IMR-90 (cell line): ENCODE data around the gene MAPK1. TPM values are rescaled to one million over a fixed set of nuclear protein-coding genes. Genes with fewer than 3 reads are reported as not detected.
"Not testable (repeated sequence)": the region's sequence is repeated elsewhere in the genome, so short reads cannot be mapped to it uniquely, and the experiment has no call there.

ENCODE experiments used
- ATAC-seq: fragments of 200-7000 bp; cut with Tn5 transposase; 2 replicates; pipeline ENCODE4 v1.9.1; 2020; ENCODE audit warnings: low read depth, mild to moderate bottlenecking, moderate library complexity
- BruUV-seq: library from RNA; stranded (reverse); fragments of 400-500 nt; replicated peaks from 2 replicates; lab custom pipeline; 2021; lab: Mats Ljungman, UMichigan
- CTCF ChIA-PET: fragments of 300-600 bp; formaldehyde crosslinking; extraction: SDS; loops from one replicate; lab custom pipeline; 2021; ENCODE audit warnings: antibody characterized with exemption; lab: Yijun Ruan, JAX
- POLR2A ChIA-PET: fragments of 300-600 bp; sonication (Branson Sonifier 250); formaldehyde crosslinking; loops from one replicate; lab custom pipeline; 2022; ENCODE audit warnings: antibody characterized with exemption; ENCODE audit not compliant: unreplicated experiment; lab: Charles Lee
- DNase-seq: peaks from one replicate; pipeline ENCODE4 v3.0.0; 2013
- H2AFZ ChIP-seq: replicated peaks from 2 replicates; pipeline ENCODE3; 2013; ENCODE audit warnings: low read length, mild to moderate bottlenecking; ENCODE audit not compliant: poor library complexity
- H2AK5ac ChIP-seq: 2 replicates; pipeline ENCODE4 v1.6.1; 2013; ENCODE audit warnings: low read depth, low read length, inconsistent platforms
- H2AK9ac ChIP-seq: replicated peaks from 2 replicates; pipeline ENCODE3; 2013; ENCODE audit warnings: mild to moderate bottlenecking, low read depth, low read length, moderate library complexity; ENCODE audit not compliant: poor library complexity
- H2BK120ac ChIP-seq: 2 replicates; pipeline ENCODE4 v1.6.1; 2013; ENCODE audit warnings: low read depth, low read length, inconsistent platforms
- H2BK15ac ChIP-seq: 3 replicates; pipeline ENCODE4 v1.6.1; 2013; ENCODE audit warnings: low read depth, low read length, inconsistent platforms
- H2BK20ac ChIP-seq: 2 replicates; pipeline ENCODE4 v1.6.1; 2013; ENCODE audit warnings: low read depth, mild to moderate bottlenecking, inconsistent platforms, low read length, moderate library complexity
- H2BK5ac ChIP-seq: 2 replicates; pipeline ENCODE4 v1.6.1; 2013; ENCODE audit warnings: mild to moderate bottlenecking, low read depth, low read length, inconsistent platforms; ENCODE audit not compliant: poor library complexity, severe bottlenecking
- H3K14ac ChIP-seq: replicated peaks from 2 replicates; pipeline ENCODE4 v1.6.1; 2013; ENCODE audit warnings: low read depth, low read length, inconsistent platforms
- H3K18ac ChIP-seq: 2 replicates; pipeline ENCODE4 v1.6.1; 2013; ENCODE audit warnings: low read depth, low read length, control low read depth
- H3K23ac ChIP-seq: 2 replicates; pipeline ENCODE4 v1.6.1; 2013; ENCODE audit warnings: low read depth, low read length, inconsistent platforms
- H3K27ac ChIP-seq: 2 replicates; pipeline ENCODE4 v1.5.1; 2013; ENCODE audit warnings: mild to moderate bottlenecking, control low read depth, low read length; ENCODE audit not compliant: insufficient read depth
- H3K27me3 ChIP-seq: 2 replicates; pipeline ENCODE4 v1.6.1; 2013; ENCODE audit warnings: low read length; ENCODE audit not compliant: control insufficient read depth, insufficient read depth
- H3K36me3 ChIP-seq: 2 replicates; pipeline ENCODE4 v1.6.1; 2013; ENCODE audit warnings: low read length, mixed read lengths; ENCODE audit not compliant: control insufficient read depth, insufficient read depth
- H3K4ac ChIP-seq: 2 replicates; pipeline ENCODE4 v1.6.1; 2013; ENCODE audit warnings: low read depth, low read length, inconsistent platforms
- H3K4me1 ChIP-seq: 2 replicates; pipeline ENCODE4 v1.6.1; 2013; ENCODE audit warnings: low read length, mixed read lengths; ENCODE audit not compliant: control insufficient read depth, insufficient read depth
- H3K4me2 ChIP-seq: 2 replicates; pipeline ENCODE4 v1.6.1; 2013; ENCODE audit warnings: low read depth, mild to moderate bottlenecking, control low read depth, low read length, moderate library complexity
- H3K4me3 ChIP-seq: 2 replicates; pipeline ENCODE4 v1.5.1; 2013; ENCODE audit warnings: low read depth, mild to moderate bottlenecking, control low read depth, low read length, moderate library complexity; ENCODE audit not compliant: insufficient read depth
- H3K56ac ChIP-seq: 2 replicates; pipeline ENCODE4 v1.6.1; 2013; ENCODE audit warnings: low read length, inconsistent platforms; ENCODE audit not compliant: insufficient read depth; ENCODE audit errors: extremely low read depth
- H3K79me1 ChIP-seq, 2 experiments: 2 replicates each; pipeline ENCODE4 v1.6.1; 2013; ENCODE audit warnings: low read length in 2 of 2, inconsistent platforms in 1 of 2, low read depth in 1 of 2
- H3K9ac ChIP-seq: 2 replicates; pipeline ENCODE4 v1.6.1; 2013; ENCODE audit warnings: low read depth, low read length, control low read depth
- H3K9me1 ChIP-seq: 2 replicates; pipeline ENCODE4 v1.6.1; 2013; ENCODE audit warnings: low read length, inconsistent platforms; ENCODE audit not compliant: insufficient read depth
- H3K9me3 ChIP-seq: 2 replicates; pipeline ENCODE4 v1.6.1; 2013; ENCODE audit warnings: low read length; ENCODE audit not compliant: control insufficient read depth, insufficient read depth
- H4K20me1 ChIP-seq: 2 replicates; pipeline ENCODE4 v1.6.1; 2013; ENCODE audit warnings: low read length, inconsistent platforms; ENCODE audit not compliant: insufficient read depth
- H4K5ac ChIP-seq: 2 replicates; pipeline ENCODE4 v1.6.1; 2013; ENCODE audit warnings: mild to moderate bottlenecking, low read depth, low read length, control low read depth
- H4K8ac ChIP-seq, 2 experiments: 2 replicates each; pipeline ENCODE4 v1.6.1; 2013; ENCODE audit warnings: low read depth in 2 of 2, low read length in 2 of 2, control low read depth in 1 of 2, inconsistent platforms in 1 of 2
- H4K91ac ChIP-seq: 2 replicates; pipeline ENCODE4 v1.6.1; 2013; ENCODE audit warnings: low read depth, low read length, inconsistent platforms; ENCODE audit not compliant: insufficient read depth
- CEBPB ChIP-seq: IDR thresholded peaks from 2 replicates; pipeline ENCODE4 v1.6.1; 2012; ENCODE audit warnings: low read depth, low read length, improper control_type of control experiment
- WGBS, 2 experiments: methylation state at CpG; one replicate each; pipeline versions ENCODE4 v1.1.5 to v1.1.7; 2013; ENCODE audit warnings: missing lambda C conversion rate in 2 of 2; ENCODE audit not compliant: insufficient read length in 1 of 2; ENCODE audit errors: extremely low coverage in 2 of 2; 5-methylcytosine and 5-hydroxymethylcytosine counted together
- dilution Hi-C: fragments of 300-500 bp; cut with HindIII; formaldehyde crosslinking; loops from one replicate; pipeline ENCODE4 v1.14.3; 2018; ENCODE audit warnings: low sequenced_read_pairs; ENCODE audit not compliant: unreplicated experiment
- in situ Hi-C: fragments of 300-500 bp; cut with MboI; formaldehyde crosslinking; loops from 3 replicates; pipeline ENCODE4 v1.14.3; 2019; ENCODE audit warnings: low sequenced_read_pairs, inconsistent platforms, mixed read lengths
- intact Hi-C: fragments of 100-400 bp; cut with micrococcal nuclease; formaldehyde crosslinking; loops from 2 replicates; pipeline ENCODE4 v1.10.0; 2022
- polyA plus RNA-seq, 3 experiments: library from polyadenylated mRNA; depleted of rRNA; stranded (reverse); fragments of >200 nt; gene quantifications; 2 replicates each; pipeline ENCODE4 v1.2.3, GENCODE V29; 2012; ENCODE audit warnings: low replicate concordance in 1 of 3
- total RNA-seq: library from RNA; depleted of rRNA; stranded (reverse); fragments of >200 nt; gene quantifications from 2 replicates; pipeline ENCODE4 v1.2.3, GENCODE V29; 2012

MAPK1 gene
- total and polyA plus RNA-seq, 2 of the 4 experiments (the other 2 are of a cell fraction), result 41.0 to 51.3 TPM

DNA sequence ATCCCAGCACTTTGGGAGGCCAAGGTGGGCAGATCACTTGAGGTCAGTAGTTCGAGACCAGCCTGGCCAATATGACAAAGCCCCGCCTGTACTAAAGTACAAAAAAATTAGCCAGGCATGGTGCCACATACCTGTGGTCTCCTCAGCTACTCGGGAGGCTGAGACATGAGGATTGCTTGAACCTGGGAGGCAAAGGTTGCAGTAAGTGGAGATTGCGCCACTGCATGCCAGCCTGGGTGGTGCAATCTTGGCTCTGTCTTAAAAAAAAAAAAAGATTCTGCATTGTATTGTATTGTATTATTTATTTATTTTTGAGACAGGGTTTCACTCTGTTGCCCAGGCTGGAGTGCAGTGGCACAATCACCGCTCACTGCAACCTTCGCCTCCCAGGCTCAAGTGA, 122.5 kb downstream of the MAPK1 start:
- H2BK20ac ChIP-seq, H3K79me1 ChIP-seq, H3K4me1 ChIP-seq, H4K20me1 ChIP-seq, H2BK5ac ChIP-seq, H3K56ac ChIP-seq, H2AFZ ChIP-seq, H3K4me3 ChIP-seq, H2BK120ac ChIP-seq, ATAC-seq, H2AK9ac ChIP-seq, H3K14ac ChIP-seq, H3K4me2 ChIP-seq, H4K91ac ChIP-seq, H2BK15ac ChIP-seq, H3K9me3 ChIP-seq, intact Hi-C loops, H3K9ac ChIP-seq, dilution Hi-C loops, H3K4ac ChIP-seq, H3K36me3 ChIP-seq, H3K27me3 ChIP-seq, BruUV-seq, H3K18ac ChIP-seq, H4K5ac ChIP-seq, H4K8ac ChIP-seq, POLR2A ChIA-PET, H3K9me1 ChIP-seq, H2AK5ac ChIP-seq, H3K27ac ChIP-seq, in situ Hi-C loops, H3K23ac ChIP-seq, CTCF ChIA-PET: not testable (repeated sequence)
- TF ChIP-seq CEBPB, result peak; percentile 69
- peak; percentile 11 for DNase-seq
- WGBS, 2 experiments, result 64% methylated on average over 3 of the region's 6 CpGs; no CpG with 5 or more reads in 1 of the 2 experiments
